ENCODE measurements around the gene CCR3. TPM values are rescaled to one million over a fixed set of nuclear protein-coding genes. Genes with fewer than 3 reads are reported as not detected.
A peak's percentile ranks its signal among the peaks of the same experiment; 100 is the strongest.

CCR3 gene
- total RNA-seq, 2 experiments from 2014 or later: not detected

DNA sequence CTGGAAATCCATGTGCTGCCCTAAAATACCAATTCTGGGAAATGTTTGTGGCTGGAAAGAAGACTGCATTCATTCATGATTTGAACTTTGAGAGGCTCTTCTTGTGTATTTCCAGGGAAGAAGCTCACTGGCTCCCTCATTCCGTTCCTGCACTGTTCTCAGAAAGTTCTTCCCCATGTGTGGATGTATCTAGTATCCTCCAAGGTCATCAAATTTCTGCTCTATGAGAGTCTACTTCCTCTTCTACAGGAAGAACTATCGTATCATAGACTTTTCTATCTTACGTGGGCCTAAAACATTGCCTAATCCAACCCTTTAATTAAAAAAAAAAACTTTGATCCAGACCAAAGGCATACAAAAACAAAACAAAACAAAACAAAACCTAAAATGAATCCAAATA is 2.9 kb downstream of the CCR3 start:
- DNase-seq (no peak), ATAC-seq (no peak)
- Mint-ChIP-seq H3K36me3 (ENCODE audit: low read depth) (no peaks in the 10 kb centered on the region), H3K9me3 (ENCODE audit: low read depth) (no peaks in the 10 kb centered on the region), H3K27me3 (peaks cover 9% of the 10 kb centered on the region), H3K4me1 (no peaks in the 10 kb centered on the region), H3K4me3 (no peak overlapping the region), H3K27ac (no peak overlapping the region)
- POLR2A ChIA-PET: no interaction called here
- intact Hi-C loops (cut with DNase I, micrococcal nuclease): no loop called here
- CTCF ChIA-PET: interaction anchor here (0.7 to 1.4 kb wide), 3 partner anchors 100 to 133 kb away, joined by 3 to 4 read pairs (median 4); no protein-coding TSS in a partner anchor

- no peaks in the 10 kb centered on the region for H3K9me3 Mint-ChIP-seq (ENCODE audit: low read depth)
- POLR2A ChIA-PET: no interaction called here
- no peaks in the 10 kb centered on the region for H3K4me1 Mint-ChIP-seq
- no peaks in the 10 kb centered on the region for H3K36me3 Mint-ChIP-seq (ENCODE audit: low read depth)
- peaks cover 12% of the 10 kb centered on the region for H3K27me3 Mint-ChIP-seq
- H3K27ac Mint-ChIP-seq: no peak overlapping the region
- H3K4me3 Mint-ChIP-seq: no peak overlapping the region
- intact Hi-C loops (cut with DNase I, micrococcal nuclease): no loop called here
- DNase-seq (no peak), ATAC-seq (peak; percentile 55)
- CTCF ChIA-PET: interaction anchor here (0.6 to 1.1 kb wide), 2 partner anchors 24 to 102 kb away, joined by 3 read pairs; no protein-coding TSS in a partner anchor
Observed at GRCh38 chr3:46252980-46253379, 10.7 kb downstream of the CCR3 start.

GRCh38 chr3:46258525-46258924 is 16.3 kb downstream of the CCR3 start:
- no peak overlapping the region for H3K27ac Mint-ChIP-seq
- POLR2A ChIA-PET: no interaction called here
- no peak for DNase-seq

GRCh38 chr3:46261926-46262594 is 19.8 kb downstream of the CCR3 start:
- intact Hi-C loops (cut with DNase I, micrococcal nuclease): no loop called here

More at GRCh38 chr3:46258525-46258924, 16.3 kb downstream of the CCR3 start:
- peaks cover 6% of the 10 kb centered on the region for H3K36me3 Mint-ChIP-seq (ENCODE audit: low read depth)
- intact Hi-C loops (cut with DNase I, micrococcal nuclease): no loop called here
- ATAC-seq: no peak
- peaks cover 12% of the 10 kb centered on the region for H3K4me1 Mint-ChIP-seq
- CTCF ChIA-PET: interaction anchor here (1.4 kb wide), 1 partner anchor 111 kb away, joined by 4 read pairs; no protein-coding TSS in a partner anchor
- H3K9me3 Mint-ChIP-seq (ENCODE audit: low read depth): peaks cover 12% of the 10 kb centered on the region
- H3K4me3 Mint-ChIP-seq: no peak overlapping the region
- peaks cover 8% of the 10 kb centered on the region for H3K27me3 Mint-ChIP-seq

GRCh38 chr3:46264002-46264401 is 21.7 kb downstream of the CCR3 start:
- POLR2A ChIA-PET: no interaction called here
- intact Hi-C loops (cut with DNase I, micrococcal nuclease): no loop called here
- CTCF ChIA-PET: interaction anchor here (1.3 to 1.8 kb wide), 2 partner anchors 13 to 108 kb away, joined by 3 to 6 read pairs; no protein-coding TSS in a partner anchor
- peaks cover 12% of the 10 kb centered on the region for H3K9me3 Mint-ChIP-seq (ENCODE audit: low read depth)
- ATAC-seq: no peak
- H3K27ac Mint-ChIP-seq: no peak overlapping the region
- peaks cover 15% of the 10 kb centered on the region for H3K4me1 Mint-ChIP-seq
- DNase-seq: no peak
- H3K27me3 Mint-ChIP-seq: peaks cover 22% of the 10 kb centered on the region
- H3K36me3 Mint-ChIP-seq (ENCODE audit: low read depth): peaks cover 6% of the 10 kb centered on the region
- no peak overlapping the region for H3K4me3 Mint-ChIP-seq

More at GRCh38 chr3:46261926-46262594, 19.8 kb downstream of the CCR3 start:
- peaks cover 15% of the 10 kb centered on the region for H3K27me3 Mint-ChIP-seq
- H3K36me3 Mint-ChIP-seq (ENCODE audit: low read depth): peaks cover 6% of the 10 kb centered on the region
- H3K27ac Mint-ChIP-seq: no peak overlapping the region
- CTCF ChIA-PET: interaction anchor here (0.6 to 1.9 kb wide), 3 partner anchors 14 to 166 kb away, joined by 3 to 7 read pairs (median 4); no protein-coding TSS in a partner anchor
- no peak overlapping the region for H3K4me3 Mint-ChIP-seq
- peak; percentile 51 for ATAC-seq
- DNase-seq: no peak
- H3K4me1 Mint-ChIP-seq: peaks cover 15% of the 10 kb centered on the region
- POLR2A ChIA-PET: no interaction called here
- peaks cover 12% of the 10 kb centered on the region for H3K9me3 Mint-ChIP-seq (ENCODE audit: low read depth)

DNA sequence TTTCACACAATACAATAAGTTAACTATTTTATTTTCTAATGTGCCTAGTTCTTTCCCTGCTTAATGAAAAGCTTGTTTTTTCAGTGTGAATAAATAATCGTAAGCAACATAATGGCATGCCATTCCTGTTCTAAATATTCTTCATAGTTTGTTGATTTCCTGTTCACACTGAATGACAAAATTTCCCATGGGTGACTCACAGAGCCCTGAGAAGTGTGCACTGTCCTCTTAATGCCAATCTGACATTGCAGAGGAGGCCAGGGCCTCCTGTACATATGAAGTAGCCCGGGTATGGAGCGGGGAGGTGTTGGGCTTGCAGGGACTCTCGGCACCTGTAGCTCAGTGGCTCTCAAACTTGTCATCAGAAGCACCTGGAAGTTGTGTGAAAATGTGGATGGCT is 24.3 kb downstream of the CCR3 start:
- no peak for DNase-seq
- no peaks in the 10 kb centered on the region for H3K9me3 Mint-ChIP-seq (ENCODE audit: low read depth)
- H3K4me3 Mint-ChIP-seq: no peak overlapping the region
- intact Hi-C loops (cut with DNase I, micrococcal nuclease): no loop called here
- ChIA-PET POLR2A (no interaction called here), CTCF (interaction anchor here (0.6 to 2.2 kb wide), 6 partner anchors 9 to 326 kb away, joined by 3 to 15 read pairs (median 4); partner anchors contain the start of gene CCR5)
- H3K27ac Mint-ChIP-seq: no peak overlapping the region
- peaks cover 26% of the 10 kb centered on the region for H3K27me3 Mint-ChIP-seq
- no peaks in the 10 kb centered on the region for H3K36me3 Mint-ChIP-seq (ENCODE audit: low read depth)
- H3K4me1 Mint-ChIP-seq: peaks cover 20% of the 10 kb centered on the region
- no peak for ATAC-seq

DNA sequence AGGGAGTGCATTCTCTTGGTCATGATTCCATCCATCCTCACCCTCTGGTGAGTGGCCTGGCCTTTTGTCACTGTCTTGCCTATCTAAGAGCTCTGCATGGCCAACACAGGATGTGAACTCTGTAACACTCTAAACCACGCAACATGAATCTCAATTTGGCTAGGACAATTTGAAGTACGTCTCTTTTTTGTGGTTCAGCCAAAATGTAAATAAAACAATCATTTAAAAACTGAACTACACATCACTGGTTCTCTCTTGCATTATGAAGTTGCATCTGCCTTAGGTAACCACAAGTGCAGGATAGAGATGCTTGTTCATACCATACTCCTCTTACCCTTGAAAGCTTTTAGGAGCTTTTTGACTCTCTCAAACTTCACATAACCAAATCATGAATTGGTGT is 27.3 kb downstream of the CCR3 start:
- Mint-ChIP-seq H3K9me3 (ENCODE audit: low read depth) (no peaks in the 10 kb centered on the region), H3K27ac (no peak overlapping the region), H3K27me3 (peaks cover 39% of the 10 kb centered on the region), H3K36me3 (ENCODE audit: low read depth) (no peaks in the 10 kb centered on the region), H3K4me1 (peaks cover 12% of the 10 kb centered on the region), H3K4me3 (no peak overlapping the region)
- POLR2A ChIA-PET: interaction anchor here (0.8 to 1.5 kb wide), 2 partner anchors 10 to 100 kb away, joined by 4 to 8 read pairs; partner anchors contain the start of gene CCR5
- ATAC-seq: peak; percentile 93
- CTCF ChIA-PET: interaction anchor here (0.7 to 1.4 kb wide), 4 partner anchors 55 to 187 kb away, joined by 3 to 4 read pairs (median 3); partner anchors contain the start of gene CCR5
- intact Hi-C loops (cut with DNase I, micrococcal nuclease): loop anchor here (1.0 to 2.0 kb wide), 3 partner anchors 25 to 101 kb away; partner anchors contain the start of gene CCR5 (in 1 of the 2)
- no peak for DNase-seq

DNA sequence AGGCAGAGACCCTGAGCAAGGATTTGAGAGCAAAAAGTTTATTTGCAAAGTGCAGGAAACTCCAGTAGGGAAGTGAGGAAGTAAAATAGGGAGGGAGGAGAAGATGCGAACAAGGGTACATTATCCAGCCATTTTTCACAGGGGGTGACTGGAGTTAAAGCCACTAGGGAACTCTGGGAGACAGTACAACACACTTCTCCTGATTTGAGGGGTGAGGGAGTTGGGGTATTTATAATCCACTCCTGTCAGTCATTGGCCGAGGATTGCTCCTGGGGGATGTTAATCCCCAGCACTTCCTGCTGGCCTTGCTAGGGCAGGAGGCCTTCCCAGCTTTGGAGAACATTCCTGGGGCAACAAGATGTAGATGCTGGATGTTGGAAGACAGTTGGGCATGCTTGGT is 28.2 kb downstream of the CCR3 start:
- Mint-ChIP-seq H3K4me3 (no peak overlapping the region), H3K27me3 (peaks cover 38% of the 10 kb centered on the region), H3K27ac (no peak overlapping the region), H3K36me3 (ENCODE audit: low read depth) (no peaks in the 10 kb centered on the region), H3K4me1 (peaks cover 12% of the 10 kb centered on the region), H3K9me3 (ENCODE audit: low read depth) (no peaks in the 10 kb centered on the region)
- DNase-seq: no peak
- ATAC-seq: no peak
- CTCF ChIA-PET: no interaction called here
- intact Hi-C loops (cut with DNase I, micrococcal nuclease): no loop called here
- POLR2A ChIA-PET: no interaction called here

DNA sequence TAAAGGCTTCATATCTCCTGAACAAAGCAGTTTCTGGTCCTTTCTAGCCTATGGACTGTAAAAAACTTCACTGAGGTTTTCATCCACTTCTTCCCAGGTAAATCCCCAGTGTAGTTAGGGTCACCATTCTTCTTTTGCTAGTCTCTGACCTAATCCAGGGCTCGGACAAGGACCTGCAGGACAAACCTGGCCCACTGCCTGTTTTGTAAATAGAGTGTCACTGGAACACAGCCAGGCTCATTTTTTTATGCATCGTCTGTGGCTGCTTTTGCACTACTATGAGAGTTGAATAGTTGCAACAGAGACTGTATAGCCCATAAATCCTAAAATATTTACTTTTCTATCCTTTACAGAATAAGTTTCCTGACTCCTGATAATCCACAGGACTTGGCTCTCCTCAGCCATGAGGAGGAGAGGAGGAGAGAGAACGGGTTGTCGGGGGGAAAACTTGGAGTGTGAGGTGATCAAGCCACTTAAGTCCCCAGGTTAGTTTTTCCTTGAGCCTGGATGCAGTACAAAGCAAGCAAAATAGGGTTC is 29.0 kb downstream of the CCR3 start:
- DNase-seq (no peak), ATAC-seq (no peak)
- ChIA-PET CTCF (no interaction called here), POLR2A (no interaction called here)
- H3K4me3 Mint-ChIP-seq: no peak overlapping the region
- intact Hi-C loops (cut with DNase I, micrococcal nuclease): no loop called here
- H3K36me3 Mint-ChIP-seq (ENCODE audit: low read depth): no peaks in the 10 kb centered on the region
- no peaks in the 10 kb centered on the region for H3K9me3 Mint-ChIP-seq (ENCODE audit: low read depth)
- H3K4me1 Mint-ChIP-seq: peaks cover 12% of the 10 kb centered on the region
- no peak overlapping the region for H3K27ac Mint-ChIP-seq
- peaks cover 36% of the 10 kb centered on the region for H3K27me3 Mint-ChIP-seq

GRCh38 chr3:46272028-46272451 is 29.8 kb downstream of the CCR3 start:
- ChIA-PET CTCF (interaction anchor here (0.5 kb wide), 1 partner anchor 568 kb away, joined by 3 read pairs; no protein-coding TSS in a partner anchor), POLR2A (no interaction called here)
- peaks cover 39% of the 10 kb centered on the region for H3K27me3 Mint-ChIP-seq

GRCh38 chr3:46276497-46277099 is 34.3 kb downstream of the CCR3 start:
- ATAC-seq (peak; percentile 81), DNase-seq (peak; percentile 86)
- Mint-ChIP-seq H3K36me3 (ENCODE audit: low read depth) (peaks cover 8% of the 10 kb centered on the region), H3K4me3 (no peak overlapping the region), H3K27ac (no peak overlapping the region), H3K27me3 (peaks cover 31% of the 10 kb centered on the region), H3K4me1 (peaks cover 33% of the 10 kb centered on the region), H3K9me3 (ENCODE audit: low read depth) (peaks cover 15% of the 10 kb centered on the region)
- CTCF ChIA-PET: interaction anchor here (0.6 to 2.4 kb wide), 29 partner anchors 9 to 436 kb away, joined by 3 to 49 read pairs (median 3); partner anchors contain the start of genes CCR2 and CCR5
- POLR2A ChIA-PET: interaction anchor here (0.6 to 1.3 kb wide), 6 partner anchors 93 to 415 kb away, joined by 3 to 7 read pairs (median 3); partner anchors contain the start of gene CCR5
- intact Hi-C loops (cut with DNase I, micrococcal nuclease): loop anchor here (1.0 to 5.0 kb wide), 2 partner anchors 96 to 179 kb away; no protein-coding TSS in a partner anchor

More at GRCh38 chr3:46272028-46272451, 29.8 kb downstream of the CCR3 start:
- Mint-ChIP-seq H3K36me3 (ENCODE audit: low read depth) (no peaks in the 10 kb centered on the region), H3K4me1 (peaks cover 15% of the 10 kb centered on the region), H3K27ac (no peak overlapping the region), H3K4me3 (no peak overlapping the region), H3K9me3 (ENCODE audit: low read depth) (no peaks in the 10 kb centered on the region)
- ATAC-seq (no peak), DNase-seq (no peak)
- intact Hi-C loops (cut with DNase I, micrococcal nuclease): no loop called here

Measured in activated CD4-positive, alpha-beta T cell treated with anti-CD3 and anti-CD28 coated beads for 36 hours (primary cell).